ENCODE results near the gene NFYC.

NFYC gene

GRCh38 chr1:40810927-40811326, 119.4 kb downstream of the NFYC start:
- no peak overlapping the region for H3K4me3 ChIP-seq (replicated peaks; ENCODE audit: low read depth, low read length)
- TF ChIP-seq, protein P1, sequence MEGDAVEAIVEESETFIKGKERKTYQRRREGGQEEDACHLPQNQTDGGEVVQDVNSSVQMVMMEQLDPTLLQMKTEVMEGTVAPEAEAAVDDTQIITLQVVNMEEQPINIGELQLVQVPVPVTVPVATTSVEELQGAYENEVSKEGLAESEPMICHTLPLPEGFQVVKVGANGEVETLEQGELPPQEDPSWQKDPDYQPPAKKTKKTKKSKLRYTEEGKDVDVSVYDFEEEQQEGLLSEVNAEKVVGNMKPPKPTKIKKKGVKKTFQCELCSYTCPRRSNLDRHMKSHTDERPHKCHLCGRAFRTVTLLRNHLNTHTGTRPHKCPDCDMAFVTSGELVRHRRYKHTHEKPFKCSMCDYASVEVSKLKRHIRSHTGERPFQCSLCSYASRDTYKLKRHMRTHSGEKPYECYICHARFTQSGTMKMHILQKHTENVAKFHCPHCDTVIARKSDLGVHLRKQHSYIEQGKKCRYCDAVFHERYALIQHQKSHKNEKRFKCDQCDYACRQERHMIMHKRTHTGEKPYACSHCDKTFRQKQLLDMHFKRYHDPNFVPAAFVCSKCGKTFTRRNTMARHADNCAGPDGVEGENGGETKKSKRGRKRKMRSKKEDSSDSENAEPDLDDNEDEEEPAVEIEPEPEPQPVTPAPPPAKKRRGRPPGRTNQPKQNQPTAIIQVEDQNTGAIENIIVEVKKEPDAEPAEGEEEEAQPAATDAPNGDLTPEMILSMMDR (IDR thresholded peaks at IDR 0.05; ENCODE audit: insufficient read depth, low read length, poor library complexity, severe bottlenecking) = no peak
- H3K36me3 ChIP-seq (ENCODE audit: control insufficient read depth, insufficient read depth, low read length) = no peaks in the 10 kb centered on the region
- H3K27me3 ChIP-seq (replicated peaks; ENCODE audit: control insufficient read depth, insufficient read depth, low read length) = no peaks in the 10 kb centered on the region
- DNase-seq (ENCODE audit: extremely low read depth, insufficient read length) = no peak

DNA sequence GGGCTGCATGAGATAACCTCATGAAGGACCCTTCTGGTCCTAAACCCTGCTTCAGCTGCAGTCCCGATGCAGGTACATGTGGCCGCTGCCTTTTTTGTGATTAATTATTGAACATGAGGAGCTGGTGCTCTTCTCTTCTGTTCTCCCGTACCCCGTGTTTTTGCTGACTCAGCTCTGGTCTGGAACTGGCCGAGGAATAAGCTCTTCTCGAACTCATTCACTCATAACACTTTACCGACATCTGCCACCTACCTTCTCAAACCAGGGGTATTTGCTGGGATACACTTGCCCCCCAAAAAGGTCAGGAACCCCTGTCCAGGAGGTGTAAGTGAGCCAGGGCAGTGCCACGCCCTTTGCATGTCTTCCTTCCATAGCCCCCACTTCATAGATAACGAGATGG, 123.9 kb downstream of the NFYC start:
- H3K4me3 ChIP-seq (replicated peaks; ENCODE audit: low read depth, low read length) = no peak overlapping the region
- DNase-seq (ENCODE audit: extremely low read depth, insufficient read length) = no peak
- no peaks in the 10 kb centered on the region for H3K36me3 ChIP-seq (ENCODE audit: control insufficient read depth, insufficient read depth, low read length)
- TF ChIP-seq, protein P1 (IDR thresholded peaks at IDR 0.05; ENCODE audit: insufficient read depth, low read length, poor library complexity, severe bottlenecking) = no peak
- no peaks in the 10 kb centered on the region; the same call in 1 of the 2 replicates for H3K27me3 ChIP-seq (replicated peaks; ENCODE audit: control insufficient read depth, insufficient read depth, low read length)

GRCh38 chr1:40817791-40818263, 126.3 kb downstream of the NFYC start:
- Histone ChIP-seq H3K36me3 (ENCODE audit: control insufficient read depth, insufficient read depth, low read length) (no peaks in the 10 kb centered on the region), H3K4me3 (replicated peaks; ENCODE audit: low read depth, low read length) (peak overlapping the region; percentile 54), H3K27me3 (replicated peaks; ENCODE audit: control insufficient read depth, insufficient read depth, low read length) (no peaks in the 10 kb centered on the region; the same call in 1 of the 2 replicates)
- no peak for DNase-seq (ENCODE audit: extremely low read depth, insufficient read length)
- TF ChIP-seq, protein P1 (IDR thresholded peaks at IDR 0.05; ENCODE audit: insufficient read depth, low read length, poor library complexity, severe bottlenecking) = no peak

GRCh38 chr1:40818264-40818961, 126.9 kb downstream of the NFYC start:
- H3K4me3 ChIP-seq (replicated peaks; ENCODE audit: low read depth, low read length) = peak overlapping the region; percentile 54
- DNase-seq (ENCODE audit: extremely low read depth, insufficient read length) = peak; percentile 71
- H3K36me3 ChIP-seq (ENCODE audit: control insufficient read depth, insufficient read depth, low read length) = no peaks in the 10 kb centered on the region
- TF ChIP-seq, protein P1 (IDR thresholded peaks at IDR 0.05; ENCODE audit: insufficient read depth, low read length, poor library complexity, severe bottlenecking) = no peak
- no peaks in the 10 kb centered on the region; the same call in 1 of the 2 replicates for H3K27me3 ChIP-seq (replicated peaks; ENCODE audit: control insufficient read depth, insufficient read depth, low read length)

GRCh38 chr1:40819101-40819500, 127.6 kb downstream of the NFYC start:
- TF ChIP-seq, protein P1 (IDR thresholded peaks at IDR 0.05; ENCODE audit: insufficient read depth, low read length, poor library complexity, severe bottlenecking) = no peak
- Histone ChIP-seq H3K27me3 (replicated peaks; ENCODE audit: control insufficient read depth, insufficient read depth, low read length) (no peaks in the 10 kb centered on the region; the same call in 1 of the 2 replicates), H3K4me3 (replicated peaks; ENCODE audit: low read depth, low read length) (no peak overlapping the region), H3K36me3 (ENCODE audit: control insufficient read depth, insufficient read depth, low read length) (no peaks in the 10 kb centered on the region)
- DNase-seq (ENCODE audit: extremely low read depth, insufficient read length) = no peak
